C4-2B (cell line): ENCODE measurements around the gene ZDHHC7.

Experiments used
- CTCF ChIP-seq: fragments of 450-650 bp; conservative IDR thresholded peaks from 2 replicates; pipeline ENCODE4 v1.5.1; 2017; ENCODE audit warnings: mild to moderate bottlenecking
- ZFX ChIP-seq: fragments of 450-650 bp; IDR thresholded peaks from 2 replicates; pipeline ENCODE4 v1.6.1; 2017

GRCh38 chr16:84940670-84941551, 70.4 kb downstream of the ZDHHC7 start:
- no peak for TF ChIP-seq CTCF
- no peak for TF ChIP-seq ZFX
